Superior temporal gyrus (tissue), 1 donor: ENCODE data around the gene SHF.

Source experiments
- DNase-seq: peaks from one replicate; pipeline ENCODE4 v3.0.0-alpha.2; 2016; ENCODE audit errors: extremely low spot score

The SHF gene

GRCh38 chr15:45126535-45127158 is 61.1 kb downstream of the SHF start:
- DNase-seq: no peak

GRCh38 chr15:45123397-45123796 is 64.4 kb downstream of the SHF start:
- DNase-seq: no peak

DNA sequence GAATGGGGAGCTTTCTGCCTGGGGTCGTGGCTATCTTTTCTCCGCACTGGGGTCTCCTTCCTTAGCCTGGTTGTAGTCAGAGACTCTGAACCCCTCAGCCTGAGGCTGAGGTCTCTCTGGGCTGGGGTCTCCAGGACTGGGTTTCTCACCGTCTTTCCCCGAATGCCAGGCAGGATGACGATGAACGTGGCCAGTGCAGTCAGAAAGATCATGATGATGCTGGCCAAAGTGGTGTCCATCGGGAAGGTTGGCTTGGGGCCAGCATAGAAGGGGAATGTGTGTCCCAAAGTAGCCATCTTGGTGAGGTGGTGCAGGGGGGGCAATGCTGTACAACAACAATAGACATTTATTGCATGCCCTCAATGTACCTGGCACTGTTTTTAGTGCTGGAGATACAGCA is 65.0 kb downstream of the SHF start:
- no peak for DNase-seq

GRCh38 chr15:45121706-45122417 is 65.9 kb downstream of the SHF start:
- no peak for DNase-seq

GRCh38 chr15:45121020-45121419 is 66.7 kb downstream of the SHF start:
- no peak for DNase-seq

- DNase-seq: no peak
Observed at GRCh38 chr15:45120081-45120972, 67.4 kb downstream of the SHF start.

DNA sequence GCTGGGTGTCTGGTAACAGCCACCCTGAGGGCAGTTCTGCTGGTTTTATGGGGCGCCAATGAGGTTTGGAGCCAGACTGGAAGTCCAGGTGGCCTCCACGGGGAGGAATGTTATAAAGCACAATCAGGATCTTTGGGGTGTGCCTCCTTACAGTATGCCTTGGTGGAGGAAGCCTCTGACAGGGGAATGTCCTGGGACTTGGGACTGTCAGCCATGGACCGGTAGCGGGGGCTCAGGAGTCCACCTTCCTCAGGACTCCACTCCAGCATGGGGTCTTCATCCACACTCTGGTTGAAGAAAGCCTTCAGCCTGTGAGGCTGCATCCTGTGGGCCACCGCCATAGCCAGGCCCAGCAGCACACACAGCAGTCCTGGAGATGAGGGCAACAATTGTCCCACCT is 68.8 kb downstream of the SHF start:
- no peak for DNase-seq

- peak; percentile 97 for DNase-seq
Observed at GRCh38 chr15:45118131-45118588, 69.6 kb downstream of the SHF start.

- DNase-seq: no peak
Observed at GRCh38 chr15:45117308-45118130, 70.2 kb downstream of the SHF start.
